Mesodermal cell (in vitro differentiated cells): ENCODE results near the gene ODAM.
"Not testable (repeated sequence)": the region's sequence is repeated elsewhere in the genome, so short reads cannot be mapped to it uniquely, and the experiment has no call there.

Experiments
- H3K27ac ChIP-seq: 2 replicates; pipeline ENCODE4 v1.7.0; 2013; ENCODE audit warnings: mild to moderate bottlenecking, low read depth, low read length, moderate library complexity; ENCODE audit not compliant: severe bottlenecking
- H3K36me3 ChIP-seq: 2 replicates; pipeline ENCODE4 v1.7.1; 2013; ENCODE audit warnings: mild to moderate bottlenecking, low read length, moderate library complexity; ENCODE audit not compliant: control insufficient read depth, insufficient read depth
- H3K4me1 ChIP-seq: one replicate; pipeline ENCODE4 v1.7.1; 2013; ENCODE audit warnings: mild to moderate bottlenecking, low read length; ENCODE audit not compliant: insufficient read depth, control insufficient read depth, poor library complexity, severe bottlenecking
- H3K4me3 ChIP-seq: 2 replicates; pipeline ENCODE4 v1.7.0; 2013; ENCODE audit warnings: low read length, control low read depth, mild to moderate bottlenecking; ENCODE audit not compliant: insufficient read depth, poor library complexity, severe bottlenecking; ENCODE audit errors: extremely low read depth
- H3K9me3 ChIP-seq: 2 replicates; pipeline ENCODE4 v1.7.1; 2013; ENCODE audit warnings: mild to moderate bottlenecking, low read length, moderate library complexity; ENCODE audit not compliant: control insufficient read depth
- WGBS, 2 experiments: methylation state at CpG; one replicate each; pipeline ENCODE4 v1.1.5; 2013; ENCODE audit warnings: missing lambda C conversion rate in 2 of 2; ENCODE audit not compliant: insufficient coverage in 2 of 2; 5-methylcytosine and 5-hydroxymethylcytosine counted together

ODAM gene

DNA sequence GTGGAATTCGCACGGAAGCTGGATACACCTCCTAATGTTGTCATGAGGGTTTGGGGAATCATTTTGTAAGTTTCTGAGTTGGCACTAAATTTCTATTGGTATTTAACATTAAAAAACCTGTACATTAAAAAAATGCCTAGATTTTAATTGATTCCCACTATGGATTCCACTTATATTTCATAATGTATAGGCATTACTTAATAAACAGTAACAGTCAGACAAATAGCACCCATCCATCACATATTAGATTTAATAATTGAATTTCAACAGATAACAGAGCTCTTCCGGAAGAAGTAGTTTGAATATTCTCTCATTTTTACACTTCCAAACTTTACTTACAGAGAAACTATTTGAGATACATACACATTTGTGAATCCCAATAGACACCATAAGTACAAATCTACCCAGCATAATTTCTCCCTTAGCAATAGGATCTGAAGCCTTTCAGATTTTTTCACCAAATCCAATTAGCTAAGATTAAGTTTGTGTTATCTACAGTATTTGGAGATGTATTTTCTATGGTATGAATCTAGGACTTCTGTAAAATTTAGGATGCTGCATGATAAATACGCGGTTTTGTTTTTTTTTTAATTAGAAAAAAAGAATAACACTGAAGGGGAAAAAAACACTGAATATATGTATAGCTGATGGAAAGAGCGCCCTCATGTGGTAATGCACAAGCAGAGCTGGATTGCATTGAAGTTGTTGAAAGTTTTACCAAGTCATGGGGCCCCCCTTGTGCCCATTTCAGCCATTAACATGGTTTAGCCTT, 12.2 kb upstream of the ODAM start:
- H3K9me3 ChIP-seq = no peaks in the 10 kb centered on the region
- WGBS, 2 experiments = 13 to 34% methylated on average over 3 of the region's 6 CpGs
- no peaks in the 10 kb centered on the region for H3K36me3 ChIP-seq
- no peak overlapping the region for H3K27ac ChIP-seq
- no peaks in the 10 kb centered on the region for H3K4me1 ChIP-seq
- H3K4me3 ChIP-seq = no peak overlapping the region

DNA sequence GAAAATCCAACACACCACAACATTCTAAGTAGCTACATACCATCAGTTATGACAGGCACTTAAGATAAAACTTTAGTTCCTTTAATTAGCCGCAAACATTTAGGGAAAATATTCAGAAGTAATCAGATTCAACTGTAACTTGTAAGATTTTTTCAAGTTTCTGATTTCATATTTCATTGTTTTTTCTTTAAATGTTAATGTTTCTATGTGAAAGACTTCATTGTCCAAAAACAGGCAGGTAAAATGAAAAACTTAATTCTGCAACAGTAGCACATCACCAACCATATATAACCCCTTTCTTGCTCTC, 11.6 kb upstream of the ODAM start:
- Histone ChIP-seq H3K4me1 (no peaks in the 10 kb centered on the region), H3K27ac (no peak overlapping the region), H3K9me3 (no peaks in the 10 kb centered on the region), H3K4me3 (no peak overlapping the region), H3K36me3 (no peaks in the 10 kb centered on the region)
- no CpG with 5 or more reads among the region's 1 CpG for WGBS, 2 experiments

DNA sequence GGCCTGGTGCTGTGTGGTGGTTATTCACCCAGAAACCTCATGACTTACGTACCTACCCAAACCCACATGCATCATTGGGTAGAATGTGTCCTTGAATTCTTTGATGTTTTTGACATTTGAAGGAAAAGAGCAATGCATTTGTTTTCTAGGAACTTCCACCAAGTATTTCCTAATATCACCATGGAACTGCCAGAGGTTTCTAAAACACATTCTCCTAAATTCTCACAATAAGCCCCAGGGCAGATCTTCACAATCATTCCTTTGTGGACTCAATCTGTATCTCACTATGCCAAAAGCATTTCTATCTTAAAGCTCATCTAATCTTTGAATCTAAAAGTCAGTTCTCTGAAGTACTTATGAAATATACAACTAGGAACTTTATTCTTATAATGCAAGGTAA, 8.3 kb upstream of the ODAM start:
- no peaks in the 10 kb centered on the region for H3K4me1 ChIP-seq
- no peaks in the 10 kb centered on the region for H3K9me3 ChIP-seq
- no peak overlapping the region for H3K27ac ChIP-seq
- no CpG with 5 or more reads among the region's 1 CpG for WGBS, 2 experiments
- no peak overlapping the region for H3K4me3 ChIP-seq
- no peaks in the 10 kb centered on the region for H3K36me3 ChIP-seq

DNA sequence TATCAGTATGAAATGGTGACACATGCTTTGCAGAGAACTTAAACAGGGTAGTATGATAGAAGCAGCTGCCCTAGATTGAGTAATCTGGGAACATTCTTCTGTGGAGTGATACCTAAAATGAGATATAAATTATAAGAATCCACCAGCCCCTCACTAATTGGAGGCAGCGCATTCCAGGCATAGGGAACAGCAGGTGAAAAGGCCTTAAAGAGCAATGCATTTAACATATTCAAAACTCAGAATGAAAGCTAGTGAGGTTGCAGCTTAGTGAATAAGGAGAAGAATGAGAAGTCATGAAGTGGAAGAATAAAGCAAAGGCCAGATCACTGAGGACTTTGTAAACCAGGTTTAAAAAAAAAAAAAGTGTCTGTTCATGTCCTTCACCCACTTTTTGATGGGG, 4.9 kb upstream of the ODAM start:
- no peaks in the 10 kb centered on the region for H3K9me3 ChIP-seq
- no peaks in the 10 kb centered on the region for H3K36me3 ChIP-seq
- no CpG with 5 or more reads among the region's 1 CpG for WGBS, 2 experiments
- no peaks in the 10 kb centered on the region for H3K4me1 ChIP-seq
- H3K27ac ChIP-seq = no peak overlapping the region
- no peak overlapping the region for H3K4me3 ChIP-seq

DNA sequence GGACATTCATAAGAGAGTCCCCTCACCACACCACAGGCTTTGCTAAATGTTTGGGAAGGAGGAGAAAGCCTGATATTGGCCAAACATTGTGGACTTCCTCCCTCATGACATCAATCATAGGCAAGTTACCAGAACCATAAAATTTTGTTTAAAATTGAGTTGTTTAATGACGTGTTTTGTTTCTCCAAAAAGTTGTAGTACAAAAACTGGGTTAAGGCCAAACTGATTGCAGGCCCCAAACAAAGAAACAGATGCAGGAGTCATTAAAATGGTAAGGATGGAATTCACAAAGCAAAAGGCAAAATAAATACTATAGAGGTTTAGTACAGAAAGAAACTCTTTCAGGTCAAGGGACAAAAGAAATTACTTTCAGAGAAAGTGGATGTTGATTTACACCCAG, 3.9 kb upstream of the ODAM start:
- no peak overlapping the region for H3K27ac ChIP-seq
- no peak overlapping the region for H3K4me3 ChIP-seq
- no peaks in the 10 kb centered on the region for H3K9me3 ChIP-seq
- H3K4me1 ChIP-seq = no peaks in the 10 kb centered on the region
- H3K36me3 ChIP-seq = no peaks in the 10 kb centered on the region
- 80 to 83% methylated on average over 1 of the region's 1 CpG for WGBS, 2 experiments

DNA sequence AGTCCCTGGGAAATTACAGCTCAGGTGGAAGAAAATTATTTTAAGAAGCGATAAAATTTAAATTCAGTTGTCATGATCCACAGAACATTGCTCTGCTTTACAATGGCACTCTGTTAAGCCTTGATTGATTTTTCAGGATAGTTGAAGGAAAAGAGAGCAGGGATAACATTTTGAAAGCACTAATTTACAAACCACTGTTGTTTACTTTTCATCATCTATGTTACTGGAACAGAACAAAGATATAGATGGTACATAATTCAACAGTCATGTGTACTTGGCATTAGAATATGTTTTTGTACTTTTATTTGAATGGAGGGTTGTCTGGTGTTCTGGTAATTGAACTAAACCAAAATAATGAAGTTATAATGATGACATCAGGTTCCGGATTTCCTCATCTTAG, 2.6 kb upstream of the ODAM start:
- WGBS, 2 experiments = no CpG with 5 or more reads among the region's 2 CpGs
- H3K9me3 ChIP-seq = no peaks in the 10 kb centered on the region
- no peak overlapping the region for H3K27ac ChIP-seq
- H3K36me3 ChIP-seq = no peaks in the 10 kb centered on the region
- H3K4me3 ChIP-seq = no peak overlapping the region
- H3K4me1 ChIP-seq = no peaks in the 10 kb centered on the region

DNA sequence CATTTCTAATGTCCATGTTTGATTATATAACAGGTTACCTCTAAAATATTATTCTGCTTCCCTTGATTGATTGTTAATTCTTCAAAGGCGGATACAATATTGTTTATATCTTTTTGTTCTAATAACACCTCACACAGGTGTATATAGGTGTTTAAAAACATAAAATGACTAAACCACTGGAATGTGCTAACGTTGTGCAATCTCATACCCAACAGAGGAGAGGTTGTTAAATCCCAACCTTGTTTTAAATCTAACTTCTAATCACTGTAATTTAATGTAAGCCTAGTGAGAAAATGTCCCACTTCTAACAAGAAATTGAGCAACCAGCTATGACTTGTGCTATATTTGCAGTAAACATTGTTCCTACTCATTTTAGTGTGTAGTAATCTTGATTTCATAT, 1.3 kb downstream of the ODAM start:
- WGBS, 2 experiments = no CpG with 5 or more reads among the region's 2 CpGs
- peaks cover 4% of the 10 kb centered on the region for H3K4me1 ChIP-seq
- no peak overlapping the region for H3K4me3 ChIP-seq
- no peak overlapping the region for H3K27ac ChIP-seq
- no peaks in the 10 kb centered on the region for H3K36me3 ChIP-seq
- H3K9me3 ChIP-seq = no peaks in the 10 kb centered on the region

DNA sequence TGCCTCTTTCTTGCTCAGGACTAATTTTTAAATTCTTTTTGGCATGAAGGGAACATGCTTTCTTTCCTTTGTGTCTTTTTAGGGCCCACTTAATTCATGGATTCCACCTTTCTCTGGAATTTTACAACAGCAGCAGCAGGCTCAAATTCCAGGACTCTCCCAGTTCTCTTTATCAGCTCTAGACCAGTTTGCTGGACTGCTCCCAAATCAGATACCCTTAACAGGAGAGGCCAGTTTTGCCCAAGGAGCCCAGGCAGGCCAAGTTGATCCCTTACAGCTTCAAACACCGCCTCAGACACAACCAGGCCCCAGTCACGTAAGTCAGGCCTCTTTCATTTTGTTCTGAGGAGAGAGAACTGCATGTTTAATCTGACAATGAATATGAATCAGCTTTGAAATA, 2.3 kb downstream of the ODAM start:
- H3K4me1 ChIP-seq = peaks cover 4% of the 10 kb centered on the region
- H3K27ac ChIP-seq = peak overlapping the region; percentile 76
- no peak overlapping the region for H3K4me3 ChIP-seq
- H3K9me3 ChIP-seq = no peaks in the 10 kb centered on the region
- H3K36me3 ChIP-seq = no peaks in the 10 kb centered on the region
- no CpG with 5 or more reads among the region's 2 CpGs for WGBS, 2 experiments

DNA sequence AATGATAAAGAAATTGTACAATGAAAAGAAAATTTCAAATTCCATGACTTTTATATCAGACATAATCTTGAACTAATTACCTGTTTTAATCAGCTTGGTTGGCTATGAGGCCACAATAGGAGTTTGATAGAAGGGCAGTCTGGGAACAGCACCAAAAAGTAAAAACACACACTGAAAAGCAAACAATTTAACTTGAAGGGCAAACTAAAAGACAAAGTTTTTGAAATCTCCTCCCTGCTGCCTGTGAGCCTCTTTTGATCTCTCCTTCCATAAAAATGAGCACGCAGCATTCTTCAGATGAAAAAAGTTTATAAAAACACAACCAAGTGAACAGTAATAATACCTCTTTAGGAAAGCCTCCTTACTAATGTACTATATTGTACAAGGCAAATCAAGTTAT, 8.1 kb downstream of the ODAM start:
- Histone ChIP-seq H3K4me1 (peaks cover 2% of the 10 kb centered on the region), H3K36me3 (no peaks in the 10 kb centered on the region), H3K9me3 (no peaks in the 10 kb centered on the region), H3K27ac (no peak overlapping the region), H3K4me3 (no peak overlapping the region)
- no CpG with 5 or more reads among the region's 1 CpG for WGBS, 2 experiments

DNA sequence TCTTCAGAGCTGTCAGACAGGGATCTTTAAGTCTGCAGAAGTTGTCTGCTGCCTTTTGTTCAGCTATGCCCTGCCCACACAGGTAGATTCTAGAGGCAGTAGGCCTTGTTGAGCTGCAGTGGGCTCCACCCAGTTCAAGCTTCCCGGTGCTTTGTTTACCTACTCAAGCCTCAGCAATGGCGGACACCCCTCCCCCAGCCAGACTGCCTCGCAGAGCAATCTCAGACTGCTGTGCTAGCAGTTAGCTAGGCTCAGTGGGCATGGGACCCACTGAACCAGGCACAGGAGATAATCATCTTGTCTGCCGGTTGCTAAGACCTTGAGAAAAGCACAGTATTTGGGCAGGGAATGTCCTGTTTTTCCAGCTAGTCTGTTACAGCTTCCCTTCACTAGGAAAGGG, 17.2 kb downstream of the ODAM start:
- not testable (repeated sequence) for H3K4me1 ChIP-seq, H3K27ac ChIP-seq, H3K36me3 ChIP-seq, H3K9me3 ChIP-seq, H3K4me3 ChIP-seq
- WGBS, 2 experiments = 79 to 83% methylated on average over 2 to 4 of the region's 4 CpGs

DNA sequence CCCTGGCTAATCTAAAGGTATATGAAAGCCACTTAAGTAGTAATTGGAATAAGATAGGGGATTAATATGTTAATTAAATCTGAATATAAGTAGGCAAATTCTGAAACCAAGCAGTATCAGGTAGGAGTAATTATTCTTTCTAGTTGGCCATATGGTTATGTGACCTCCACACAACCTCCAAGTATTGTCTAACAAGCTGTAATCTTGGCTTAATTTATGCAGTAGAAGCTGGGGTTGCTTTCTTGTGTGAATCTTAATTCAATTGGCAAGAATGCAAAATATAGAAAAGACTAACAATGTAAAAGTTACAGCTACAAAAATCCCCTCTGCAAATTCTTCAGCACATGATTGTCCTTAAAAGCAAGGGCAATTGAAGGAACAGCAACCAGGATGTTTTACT, 20.6 kb downstream of the ODAM start:
- H3K4me1 ChIP-seq, H3K27ac ChIP-seq, H3K36me3 ChIP-seq, H3K4me3 ChIP-seq, H3K9me3 ChIP-seq: not testable (repeated sequence)
